SK-N-MC (cell line): ENCODE results near the gene SPATA31E1.

ENCODE experiments used
- DNase-seq: peaks from one replicate; pipeline ENCODE4 v3.0.0-alpha.2; 2011; ENCODE audit warnings: low read depth, low spot score
- H3K27ac ChIP-seq: fragments of 200-600 bp; sonication (generic); 2 replicates; pipeline ENCODE4 v1.5.1; 2016; ENCODE audit warnings: mixed run types
- H3K36me3 ChIP-seq: fragments of 200-600 bp; sonication (generic); 2 replicates; pipeline ENCODE4 v1.6.1; 2017; ENCODE audit warnings: antibody characterized with exemption, low read length, mixed read lengths; ENCODE audit not compliant: insufficient read depth
- H3K4me3 ChIP-seq: fragments of 200-600 bp; sonication (generic); 2 replicates; pipeline ENCODE4 v1.5.1; 2016
- H3K9ac ChIP-seq: fragments of 200-600 bp; sonication (generic); 2 replicates; pipeline ENCODE4 v1.8.0; 2017; ENCODE audit warnings: mixed run types, mixed read lengths; ENCODE audit not compliant: insufficient read length
- H3K9me3 ChIP-seq: fragments of 200-600 bp; sonication (generic); 2 replicates; pipeline ENCODE4 v1.6.1; 2017; ENCODE audit warnings: low read depth, mild to moderate bottlenecking, antibody characterized with exemption, low read length, moderate library complexity, mixed read lengths
- EZH2 ChIP-seq: fragments of 200-600 bp; sonication (generic); IDR thresholded peaks from one replicate; pipeline ENCODE4 v1.6.1; 2017; ENCODE audit warnings: antibody characterized with exemption
- FOXP2 ChIP-seq: optimal IDR thresholded peaks from 2 replicates; pipeline ENCODE3; 2011; ENCODE audit warnings: mild to moderate bottlenecking, moderate library complexity; ENCODE audit not compliant: insufficient read depth; ENCODE audit errors: extremely low read length, control extremely low read depth
- POLR2AphosphoS5 ChIP-seq: IDR thresholded peaks from 2 replicates; pipeline ENCODE4 v1.6.1; 2012; ENCODE audit warnings: mild to moderate bottlenecking, low read depth, low read length, borderline replicate concordance

SPATA31E1 gene

DNA sequence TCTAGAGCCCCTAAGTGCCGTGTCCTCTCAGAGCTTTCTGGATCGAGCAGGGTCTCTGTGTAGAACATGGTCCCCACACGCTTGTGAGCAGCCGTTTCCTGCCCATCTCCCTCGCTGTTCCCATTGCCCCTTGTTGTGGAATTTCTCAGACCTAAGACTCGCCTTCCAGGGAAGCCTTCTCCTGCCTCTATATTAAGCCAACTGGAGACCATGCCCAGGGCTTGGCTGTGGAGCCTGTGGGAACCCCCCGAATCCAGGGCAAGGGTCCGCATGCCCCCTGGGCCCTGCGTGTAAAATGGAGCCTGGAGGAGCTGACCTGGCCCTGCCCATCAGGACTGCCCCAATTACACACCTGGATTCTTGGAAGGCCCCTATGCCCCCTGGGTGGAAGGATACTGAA is 14.5 kb upstream of the SPATA31E1 start:
- no peak for DNase-seq
- H3K9ac ChIP-seq, result no peak overlapping the region
- no peak overlapping the region for H3K27ac ChIP-seq
- no peak overlapping the region for H3K4me3 ChIP-seq
- no peaks in the 10 kb centered on the region for H3K36me3 ChIP-seq
- TF ChIP-seq EZH2, result no peak
- no peak for TF ChIP-seq POLR2AphosphoS5
- no peak for TF ChIP-seq FOXP2
- H3K9me3 ChIP-seq, result no peaks in the 10 kb centered on the region

GRCh38 chr9:87868635-87869034 is 14.0 kb upstream of the SPATA31E1 start:
- DNase-seq, result no peak
- no peaks in the 10 kb centered on the region for H3K36me3 ChIP-seq
- no peak overlapping the region for H3K9ac ChIP-seq
- TF ChIP-seq FOXP2, result no peak
- TF ChIP-seq POLR2AphosphoS5, result no peak
- TF ChIP-seq EZH2, result no peak
- no peak overlapping the region for H3K27ac ChIP-seq
- H3K4me3 ChIP-seq, result no peak overlapping the region
- H3K9me3 ChIP-seq, result no peaks in the 10 kb centered on the region

DNA sequence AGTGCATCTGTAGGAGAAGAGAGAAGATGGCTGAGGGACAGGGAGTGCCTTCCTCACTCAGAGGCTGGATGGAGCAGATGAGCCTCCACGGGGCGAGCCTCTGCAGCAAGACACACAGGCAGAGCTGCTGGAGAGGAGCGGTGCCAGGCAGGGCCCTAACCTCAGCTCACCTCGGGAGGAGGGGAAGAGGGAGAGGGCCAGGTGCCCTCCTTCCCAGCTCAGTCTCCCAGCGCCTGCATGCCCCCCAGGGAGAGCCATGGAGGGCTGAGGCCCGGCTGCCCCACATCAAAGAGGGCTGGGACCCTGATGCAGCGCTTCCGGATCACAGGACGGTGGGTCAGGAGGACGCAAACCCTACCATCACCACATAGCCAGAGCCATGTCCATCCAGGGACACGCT is 13.6 kb upstream of the SPATA31E1 start:
- H3K36me3 ChIP-seq, result no peaks in the 10 kb centered on the region
- H3K9me3 ChIP-seq, result no peaks in the 10 kb centered on the region
- no peak overlapping the region for H3K4me3 ChIP-seq
- H3K27ac ChIP-seq, result no peak overlapping the region
- TF ChIP-seq POLR2AphosphoS5, result no peak
- TF ChIP-seq FOXP2, result no peak
- no peak for TF ChIP-seq EZH2
- no peak overlapping the region for H3K9ac ChIP-seq
- DNase-seq, result no peak

GRCh38 chr9:87871425-87872078 is 11.1 kb upstream of the SPATA31E1 start:
- no peaks in the 10 kb centered on the region for H3K36me3 ChIP-seq
- H3K9ac ChIP-seq, result no peak overlapping the region
- no peak overlapping the region for H3K27ac ChIP-seq
- TF ChIP-seq EZH2, result no peak
- no peak for DNase-seq
- no peak overlapping the region for H3K4me3 ChIP-seq
- no peaks in the 10 kb centered on the region for H3K9me3 ChIP-seq

DNA sequence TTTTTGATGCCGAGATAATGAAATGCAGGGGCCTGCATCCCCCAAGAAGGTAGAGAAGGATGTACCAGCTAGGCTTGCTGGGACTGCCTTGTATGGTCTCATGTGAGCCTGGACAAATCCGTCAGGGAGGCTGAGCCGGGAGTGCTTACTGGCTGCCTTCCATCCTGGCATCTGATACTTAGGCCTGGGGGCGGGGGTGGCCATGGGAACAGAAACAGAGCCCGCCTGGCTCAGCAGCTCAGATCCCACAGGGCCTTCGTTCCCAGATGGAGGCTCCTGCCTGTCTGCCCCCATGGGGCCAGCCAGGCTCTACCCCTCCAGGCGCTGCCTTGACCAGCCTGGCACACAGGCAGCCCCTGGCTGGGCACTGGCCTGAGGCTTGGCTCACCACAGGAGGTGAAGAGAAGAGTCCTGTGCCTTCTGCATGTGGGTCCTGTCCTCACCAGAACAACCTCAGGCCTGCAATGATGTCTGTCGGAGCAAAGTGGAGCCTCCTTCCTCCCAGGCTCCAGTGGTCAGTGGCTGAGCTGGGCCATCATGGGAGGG is 10.5 kb upstream of the SPATA31E1 start:
- H3K9ac ChIP-seq, result no peak overlapping the region
- DNase-seq, result no peak
- no peak overlapping the region for H3K27ac ChIP-seq
- TF ChIP-seq EZH2 (no peak), FOXP2 (no peak), POLR2AphosphoS5 (no peak)
- no peaks in the 10 kb centered on the region for H3K9me3 ChIP-seq
- H3K36me3 ChIP-seq, result no peaks in the 10 kb centered on the region
- no peak overlapping the region for H3K4me3 ChIP-seq

DNA sequence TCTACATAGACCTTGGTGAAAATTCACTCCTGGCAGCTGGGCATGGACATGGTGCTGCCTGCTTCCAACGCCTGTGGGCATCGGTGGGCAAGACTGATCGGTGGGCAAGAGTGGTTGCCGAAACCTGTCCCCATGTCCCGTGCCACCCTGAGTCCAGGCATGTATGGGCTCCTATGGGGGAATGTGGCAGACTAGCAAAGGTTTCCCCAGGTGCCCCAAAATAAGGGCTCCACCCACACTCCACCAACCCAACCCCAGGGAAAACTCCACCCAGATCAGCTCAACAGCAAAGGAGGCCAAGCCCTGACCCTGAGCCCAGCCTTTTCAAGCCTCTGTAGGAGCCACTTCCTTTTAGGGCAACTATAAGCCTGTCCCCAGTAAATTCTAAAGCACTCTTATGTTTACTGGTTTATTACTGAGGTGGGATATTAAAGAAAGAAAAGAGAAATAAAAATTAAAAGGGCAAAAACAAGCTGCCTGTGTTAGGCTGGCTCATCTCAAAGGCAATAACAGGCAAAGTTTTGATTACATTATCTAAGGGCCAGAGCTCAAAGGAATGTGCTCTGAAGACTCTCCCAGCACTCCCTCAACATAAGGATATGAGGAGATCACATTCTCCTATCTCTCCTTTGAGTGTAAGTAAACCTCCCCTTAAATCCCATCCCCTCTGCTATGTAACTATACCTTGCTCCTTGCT is 8.9 kb upstream of the SPATA31E1 start:
- TF ChIP-seq EZH2, result no peak
- no peak overlapping the region for H3K9ac ChIP-seq
- no peaks in the 10 kb centered on the region for H3K9me3 ChIP-seq
- no peak overlapping the region for H3K27ac ChIP-seq
- no peak overlapping the region for H3K4me3 ChIP-seq
- DNase-seq, result no peak
- H3K36me3 ChIP-seq, result no peaks in the 10 kb centered on the region

DNA sequence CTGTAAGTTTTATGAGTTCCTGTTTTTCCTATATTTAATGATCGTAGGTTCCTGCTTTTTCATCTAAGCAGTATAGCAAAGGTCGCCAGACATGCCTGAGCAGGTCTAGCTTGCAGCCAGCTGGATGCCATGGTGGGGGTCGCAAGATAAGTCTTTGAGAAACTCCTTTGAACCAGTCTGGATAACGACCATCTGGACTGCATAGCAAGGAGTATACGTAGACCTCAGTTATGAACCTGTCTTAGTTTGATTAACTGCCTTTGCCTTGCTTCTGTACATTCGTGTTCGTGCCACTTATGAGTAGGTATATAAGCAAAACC is 8.4 kb upstream of the SPATA31E1 start:
- no peak for DNase-seq
- no peak overlapping the region for H3K9ac ChIP-seq
- TF ChIP-seq POLR2AphosphoS5 (no peak), EZH2 (no peak), FOXP2 (no peak)
- no peak overlapping the region for H3K27ac ChIP-seq
- no peaks in the 10 kb centered on the region for H3K36me3 ChIP-seq
- no peak overlapping the region for H3K4me3 ChIP-seq
- no peaks in the 10 kb centered on the region for H3K9me3 ChIP-seq

GRCh38 chr9:87875060-87875459 is 7.6 kb upstream of the SPATA31E1 start:
- H3K9ac ChIP-seq, result no peak overlapping the region
- DNase-seq, result no peak
- no peaks in the 10 kb centered on the region for H3K36me3 ChIP-seq
- H3K9me3 ChIP-seq, result no peaks in the 10 kb centered on the region
- H3K4me3 ChIP-seq, result no peak overlapping the region
- no peak for TF ChIP-seq EZH2
- TF ChIP-seq FOXP2, result no peak
- TF ChIP-seq POLR2AphosphoS5, result no peak
- H3K27ac ChIP-seq, result no peak overlapping the region
